ENCODE results near the gene DCLK2. TPM values are rescaled to one million over a fixed set of nuclear protein-coding genes. Genes with fewer than 3 reads are reported as not detected.

DCLK2 gene
- total RNA-seq, 2 experiments from 2014 or later: not detected

DNA sequence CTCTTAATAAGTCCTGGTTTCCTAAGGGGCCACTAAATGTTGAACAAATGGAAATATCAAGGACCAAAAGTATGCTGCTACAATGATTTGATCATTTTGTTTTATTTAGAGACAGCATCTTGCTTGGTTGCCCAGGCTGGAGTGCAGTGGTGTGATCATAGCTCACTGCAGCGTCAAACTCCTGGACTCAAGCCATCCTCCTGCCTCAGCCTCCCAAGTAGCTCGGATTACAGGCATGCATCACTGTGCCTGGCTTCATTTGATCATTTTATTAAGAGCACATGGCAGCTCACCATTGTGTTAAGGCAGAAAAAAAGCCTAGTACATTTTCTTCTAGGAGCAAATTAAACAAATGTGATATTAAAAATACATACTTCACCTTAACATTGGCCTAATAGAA lies 52.7 kb downstream of the DCLK2 start:
- intact Hi-C loops (cut with DNase I, micrococcal nuclease): no loop called here
- Mint-ChIP-seq H3K4me3 (no peak overlapping the region), H3K36me3 (ENCODE audit: low read depth) (no peaks in the 10 kb centered on the region), H3K27me3 (peaks cover 18% of the 10 kb centered on the region), H3K27ac (no peak overlapping the region), H3K4me1 (ENCODE audit: low read depth) (no peaks in the 10 kb centered on the region), H3K9me3 (no peaks in the 10 kb centered on the region)
- TF ChIP-seq, protein P1, sequence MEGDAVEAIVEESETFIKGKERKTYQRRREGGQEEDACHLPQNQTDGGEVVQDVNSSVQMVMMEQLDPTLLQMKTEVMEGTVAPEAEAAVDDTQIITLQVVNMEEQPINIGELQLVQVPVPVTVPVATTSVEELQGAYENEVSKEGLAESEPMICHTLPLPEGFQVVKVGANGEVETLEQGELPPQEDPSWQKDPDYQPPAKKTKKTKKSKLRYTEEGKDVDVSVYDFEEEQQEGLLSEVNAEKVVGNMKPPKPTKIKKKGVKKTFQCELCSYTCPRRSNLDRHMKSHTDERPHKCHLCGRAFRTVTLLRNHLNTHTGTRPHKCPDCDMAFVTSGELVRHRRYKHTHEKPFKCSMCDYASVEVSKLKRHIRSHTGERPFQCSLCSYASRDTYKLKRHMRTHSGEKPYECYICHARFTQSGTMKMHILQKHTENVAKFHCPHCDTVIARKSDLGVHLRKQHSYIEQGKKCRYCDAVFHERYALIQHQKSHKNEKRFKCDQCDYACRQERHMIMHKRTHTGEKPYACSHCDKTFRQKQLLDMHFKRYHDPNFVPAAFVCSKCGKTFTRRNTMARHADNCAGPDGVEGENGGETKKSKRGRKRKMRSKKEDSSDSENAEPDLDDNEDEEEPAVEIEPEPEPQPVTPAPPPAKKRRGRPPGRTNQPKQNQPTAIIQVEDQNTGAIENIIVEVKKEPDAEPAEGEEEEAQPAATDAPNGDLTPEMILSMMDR (IDR thresholded peaks at IDR 0.05): no peak
- no peak for DNase-seq
- Histone ChIP-seq H3K4me1 (ENCODE audit: insufficient read depth, low read length) (no peaks in the 10 kb centered on the region), H3K27ac (ENCODE audit: low read depth in 1 of 2, low read length in 2 of 2) (no peak overlapping the region), H3K9me3 (ENCODE audit: control insufficient read depth in 1 of 2, insufficient read depth in 1 of 2, low read length in 2 of 2) (no peaks in the 10 kb centered on the region), H3K4me3 (ENCODE audit: low read length) (no peak overlapping the region), H3K27me3 (ENCODE audit: control insufficient read depth in 1 of 2, insufficient read depth in 2 of 2, low read length in 2 of 2) (no peaks in the 10 kb centered on the region), H3K36me3 (ENCODE audit: insufficient read depth, low read length) (no peaks in the 10 kb centered on the region)
- CTCF ChIA-PET: no interaction called here
- POLR2A ChIA-PET: no interaction called here
- no peak for ATAC-seq (ENCODE audit: poor library complexity)

DNA sequence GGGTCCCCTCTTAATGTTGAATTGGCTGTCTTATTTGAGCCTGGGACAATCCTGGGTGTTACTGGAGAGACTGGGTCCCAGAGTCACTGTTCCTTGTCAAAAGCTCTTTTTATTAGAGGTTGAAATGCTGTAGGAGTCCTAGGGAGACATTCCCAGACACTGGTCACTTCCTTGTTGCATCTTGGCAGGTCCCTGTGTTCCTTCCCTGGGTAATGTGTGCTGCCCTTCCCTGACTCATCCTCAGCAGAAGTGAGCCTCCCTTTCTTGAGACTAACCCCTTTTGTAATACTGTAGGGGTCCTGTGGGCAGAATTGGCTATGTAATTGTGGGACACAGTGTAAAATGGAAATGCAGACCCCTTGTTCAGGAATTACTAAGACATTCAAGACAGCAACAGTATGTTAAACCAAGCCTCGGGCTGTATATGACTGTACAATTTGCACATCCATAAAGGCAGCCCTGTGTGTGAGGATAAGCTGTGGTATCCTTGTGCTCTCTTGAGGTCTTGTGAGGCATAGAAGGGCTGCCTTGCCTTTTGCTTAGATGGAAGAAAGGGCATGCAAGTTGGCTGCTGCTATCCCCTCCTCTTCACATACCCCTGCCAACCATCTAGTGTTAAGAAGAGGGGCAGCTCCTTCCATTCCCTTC lies 53.5 kb downstream of the DCLK2 start:
- Histone ChIP-seq H3K36me3 (ENCODE audit: insufficient read depth, low read length) (no peaks in the 10 kb centered on the region), H3K4me1 (ENCODE audit: insufficient read depth, low read length) (no peaks in the 10 kb centered on the region), H3K27ac (ENCODE audit: low read depth in 1 of 2, low read length in 2 of 2) (no peak overlapping the region), H3K27me3 (ENCODE audit: control insufficient read depth in 1 of 2, insufficient read depth in 2 of 2, low read length in 2 of 2) (no peaks in the 10 kb centered on the region), H3K9me3 (ENCODE audit: control insufficient read depth in 1 of 2, insufficient read depth in 1 of 2, low read length in 2 of 2) (no peaks in the 10 kb centered on the region), H3K4me3 (ENCODE audit: low read length) (no peak overlapping the region)
- TF ChIP-seq, protein P1 (IDR thresholded peaks at IDR 0.05): no peak
- DNase-seq: no peak
- no peaks in the 10 kb centered on the region for H3K9me3 Mint-ChIP-seq
- no peaks in the 10 kb centered on the region for H3K36me3 Mint-ChIP-seq (ENCODE audit: low read depth)
- CTCF ChIA-PET: no interaction called here
- intact Hi-C loops (cut with DNase I, micrococcal nuclease): no loop called here
- no peak overlapping the region for H3K27ac Mint-ChIP-seq
- H3K4me1 Mint-ChIP-seq (ENCODE audit: low read depth): no peaks in the 10 kb centered on the region
- H3K27me3 Mint-ChIP-seq: peaks cover 18% of the 10 kb centered on the region
- H3K4me3 Mint-ChIP-seq: no peak overlapping the region
- no peak for ATAC-seq (ENCODE audit: poor library complexity)
- POLR2A ChIA-PET: no interaction called here

DNA sequence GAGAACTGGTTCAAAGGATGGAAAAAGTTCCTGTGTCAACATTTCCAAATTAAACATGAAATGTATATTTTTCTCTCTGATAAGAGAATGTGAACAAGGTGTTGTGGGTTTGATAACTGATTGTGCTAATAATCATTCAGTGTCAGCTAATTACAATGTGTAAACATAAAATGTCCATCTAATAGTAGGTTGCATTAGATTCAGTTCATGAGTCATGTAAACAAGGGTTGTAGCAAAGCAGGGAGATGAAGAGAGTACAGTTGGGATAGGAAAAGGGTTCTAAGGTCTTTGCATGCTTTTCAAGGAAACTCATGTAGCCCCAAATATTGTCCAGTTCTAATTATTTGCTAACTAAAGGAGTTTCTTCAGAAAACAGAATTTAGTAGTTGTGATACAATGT lies 55.4 kb downstream of the DCLK2 start:
- TF ChIP-seq, protein P1 (IDR thresholded peaks at IDR 0.05): no peak
- Histone ChIP-seq H3K36me3 (ENCODE audit: insufficient read depth, low read length) (no peaks in the 10 kb centered on the region), H3K27ac (ENCODE audit: low read depth in 1 of 2, low read length in 2 of 2) (no peak overlapping the region), H3K9me3 (ENCODE audit: control insufficient read depth in 1 of 2, insufficient read depth in 1 of 2, low read length in 2 of 2) (no peaks in the 10 kb centered on the region), H3K27me3 (ENCODE audit: control insufficient read depth in 1 of 2, insufficient read depth in 2 of 2, low read length in 2 of 2) (no peaks in the 10 kb centered on the region), H3K4me1 (ENCODE audit: insufficient read depth, low read length) (no peaks in the 10 kb centered on the region), H3K4me3 (ENCODE audit: low read length) (no peak overlapping the region)
- Mint-ChIP-seq H3K36me3 (ENCODE audit: low read depth) (no peaks in the 10 kb centered on the region), H3K4me1 (ENCODE audit: low read depth) (no peaks in the 10 kb centered on the region), H3K27me3 (peaks cover 12% of the 10 kb centered on the region), H3K27ac (no peak overlapping the region), H3K4me3 (no peak overlapping the region), H3K9me3 (no peaks in the 10 kb centered on the region)
- POLR2A ChIA-PET: no interaction called here
- CTCF ChIA-PET: no interaction called here
- DNase-seq (no peak), ATAC-seq (ENCODE audit: poor library complexity) (no peak)
- intact Hi-C loops (cut with DNase I, micrococcal nuclease): no loop called here

Data from CD4-positive, alpha-beta T cell (primary cell).